GM18858 (cell line): Measurements from ENCODE around the gene NOC2L.
"Not testable (repeated sequence)": the region's sequence is repeated elsewhere in the genome, so short reads cannot be mapped to it uniquely, and the experiment has no call there.

Experiments used
- ATAC-seq: cut with Tn5 transposase; IDR thresholded peaks from one replicate; pipeline ENCODE4 v1.9.1; 2021; ENCODE audit not compliant: unreplicated experiment

NOC2L gene

DNA sequence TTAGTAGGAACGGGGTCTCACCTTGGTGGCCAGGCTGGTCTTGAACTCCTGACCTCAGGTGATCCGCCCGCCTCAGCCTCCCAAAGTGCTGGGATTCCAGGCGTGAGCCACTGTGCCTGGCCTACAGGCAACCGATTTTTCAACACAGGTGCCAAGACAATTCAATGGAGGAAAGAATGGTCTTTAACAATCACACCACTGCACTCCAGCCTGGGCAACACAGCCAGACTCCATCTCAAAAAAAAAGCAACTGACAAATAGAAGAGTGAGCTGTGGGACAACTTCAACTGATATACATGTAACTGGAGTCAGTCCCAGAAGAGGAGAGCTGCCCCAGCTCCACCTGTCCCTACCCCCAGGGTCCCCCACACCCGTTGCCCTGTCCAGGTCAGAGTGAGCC lies 35.5 kb upstream of the NOC2L start:
- not testable (repeated sequence) for ATAC-seq

GRCh38 chr1:993379-993995 lies 34.4 kb upstream of the NOC2L start:
- ATAC-seq, result no peak

DNA sequence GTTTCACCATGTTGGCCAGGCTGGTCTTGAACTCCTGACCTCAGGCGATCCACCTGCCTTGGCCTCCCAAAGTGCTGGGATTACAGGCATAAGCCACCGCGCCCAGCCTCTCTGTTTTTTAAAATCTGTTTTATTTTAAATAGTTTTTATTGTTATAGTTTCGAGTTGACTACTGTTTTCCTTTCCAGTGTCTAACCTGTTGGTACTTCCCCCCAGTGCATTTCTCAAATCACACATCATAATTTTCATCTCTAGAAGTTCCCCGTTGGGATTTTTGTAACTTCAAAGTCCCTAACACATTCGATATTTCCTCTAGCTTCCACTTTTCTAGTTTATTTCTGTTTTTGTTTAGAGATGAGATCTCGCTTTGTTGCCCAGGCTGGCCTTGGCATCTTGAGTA lies 33.3 kb upstream of the NOC2L start:
- no peak for ATAC-seq

DNA sequence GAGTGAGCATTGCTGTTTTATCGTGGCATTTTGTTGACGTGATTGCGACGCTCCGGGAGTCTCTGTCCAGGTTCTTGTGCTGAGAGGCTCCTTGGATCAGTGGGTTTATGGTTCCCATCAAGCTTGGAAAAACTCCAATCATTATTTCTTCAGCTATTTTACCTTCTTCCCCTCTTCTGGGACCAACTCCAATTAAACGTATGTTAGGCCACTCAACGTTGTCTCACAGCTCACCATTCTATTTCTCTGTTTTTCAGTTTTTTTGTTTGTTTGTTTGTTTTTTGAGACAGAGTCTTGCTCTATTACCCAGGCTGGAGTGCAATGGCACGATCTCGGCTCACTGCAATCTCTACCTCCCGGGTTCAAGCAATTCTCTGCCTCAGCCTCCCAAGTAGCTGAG lies 32.8 kb upstream of the NOC2L start:
- ATAC-seq, result no peak

DNA sequence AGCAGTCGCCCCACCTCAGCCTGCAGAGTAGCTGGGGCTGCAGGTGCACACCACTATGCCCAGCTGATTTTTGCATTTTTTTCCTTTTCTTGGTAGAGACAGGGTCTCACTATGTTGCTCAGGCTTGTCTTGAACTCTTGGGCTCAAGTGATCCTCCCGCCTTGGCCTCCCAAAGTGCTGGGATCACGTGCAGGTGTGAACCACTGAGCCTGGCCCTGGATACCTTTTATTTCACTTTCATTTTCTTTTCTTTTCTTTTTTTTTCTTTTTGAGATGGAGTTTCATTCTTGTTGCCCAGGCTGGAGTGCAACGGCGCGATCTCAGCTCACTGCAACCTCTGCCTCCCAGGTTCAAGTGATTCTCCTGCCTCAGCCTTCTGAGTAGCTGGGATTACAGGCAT lies 32.2 kb upstream of the NOC2L start:
- ATAC-seq, result not testable (repeated sequence)

DNA sequence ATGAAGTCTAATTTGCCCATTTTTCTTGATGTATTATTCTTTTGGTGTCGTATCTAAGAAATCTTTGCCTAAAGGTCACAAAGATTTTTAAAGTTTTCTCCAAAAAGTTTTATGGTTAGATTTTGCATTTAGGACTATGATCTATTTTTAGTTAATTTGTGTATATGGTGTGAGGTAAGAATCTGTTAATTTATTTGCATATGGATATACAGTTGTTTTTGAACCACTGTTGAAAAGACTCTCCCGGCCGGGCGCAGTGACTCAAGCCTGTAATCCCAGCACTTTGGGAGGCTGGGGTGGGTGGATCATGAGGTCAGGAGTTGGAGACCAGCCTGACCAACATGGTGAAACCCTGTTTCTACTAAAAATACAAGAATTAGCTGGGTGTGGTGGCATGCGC lies 29.0 kb upstream of the NOC2L start:
- ATAC-seq, result not testable (repeated sequence)

DNA sequence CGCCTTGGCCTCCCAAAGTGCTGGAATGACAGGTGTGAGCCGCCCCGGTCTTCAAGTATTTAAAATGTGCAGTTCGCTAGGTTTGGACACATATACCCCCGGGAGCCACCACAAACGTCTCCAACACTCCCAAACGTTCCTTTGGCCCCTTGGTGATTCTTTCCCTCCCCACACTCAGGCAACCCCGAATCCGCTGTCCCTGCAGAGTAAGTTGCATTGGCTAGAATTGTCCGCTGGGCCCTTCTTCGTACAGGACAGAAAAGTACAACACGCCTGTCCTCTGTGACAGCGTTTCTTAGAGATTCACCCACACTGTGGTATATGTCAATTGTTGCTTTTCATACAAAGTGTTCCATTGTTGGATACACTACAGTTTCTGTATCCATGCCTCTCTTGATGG lies 26.1 kb upstream of the NOC2L start:
- ATAC-seq, result no peak

DNA sequence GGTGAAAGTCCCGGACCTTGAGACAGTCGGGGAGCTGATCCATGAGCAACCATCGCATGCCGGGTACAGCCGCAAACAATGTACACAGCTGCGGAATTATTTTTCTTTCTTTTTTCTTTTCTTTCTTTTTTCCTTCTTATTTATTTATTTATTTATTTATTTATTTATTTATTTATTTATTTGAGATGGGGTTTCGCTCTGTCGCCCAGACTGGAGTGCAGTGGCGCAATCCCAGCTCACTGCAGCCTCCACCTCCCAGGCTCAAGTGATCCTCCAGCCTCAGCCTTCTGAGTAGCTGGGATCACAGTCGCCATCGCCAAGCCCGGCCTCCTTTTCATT lies 25.4 kb upstream of the NOC2L start:
- ATAC-seq, result no peak

DNA sequence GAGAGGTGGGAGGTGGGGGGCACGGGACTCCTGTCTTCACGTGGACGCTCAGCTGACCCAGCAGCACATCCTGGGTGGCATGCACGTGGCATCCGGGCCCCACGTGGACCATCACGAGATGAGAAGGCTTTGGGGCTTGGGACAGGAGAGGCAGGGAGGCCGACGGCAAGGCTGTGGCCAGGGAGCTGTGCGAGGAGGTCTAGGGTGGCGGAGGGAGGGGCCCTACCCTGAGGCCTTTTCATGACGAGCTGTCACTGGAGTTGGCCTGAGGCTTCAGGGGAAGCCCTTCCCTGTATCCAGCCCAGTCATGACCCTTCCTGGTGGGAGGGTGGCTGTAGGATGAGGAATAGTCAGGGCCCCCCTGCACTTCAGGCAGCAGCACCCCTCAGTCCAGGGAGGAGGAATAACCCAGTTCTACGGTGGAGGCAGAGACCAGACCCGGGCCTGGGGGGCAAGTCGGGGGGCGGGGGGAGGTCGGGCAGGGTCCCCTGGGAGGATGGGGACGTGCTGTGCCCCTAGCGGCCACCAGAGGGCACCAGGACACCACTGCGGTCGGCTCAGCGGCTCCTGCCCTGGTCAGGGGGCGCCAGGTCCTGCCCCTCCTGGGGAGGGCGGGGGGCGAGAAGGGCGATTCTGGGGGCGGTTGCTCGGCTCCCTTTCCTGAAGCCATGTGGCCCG lies 24.9 kb upstream of the NOC2L start:
- ATAC-seq, result no peak

GRCh38 chr1:982765-983436 lies 23.8 kb upstream of the NOC2L start:
- no peak for ATAC-seq

GRCh38 chr1:981955-982558 lies 23.0 kb upstream of the NOC2L start, which contains the start of gene PERM1:
Gene PERM1 (minus strand): TSS chr1:982093. CDS start chr1:981029, 1,064 bp downstream.
- no peak for ATAC-seq

DNA sequence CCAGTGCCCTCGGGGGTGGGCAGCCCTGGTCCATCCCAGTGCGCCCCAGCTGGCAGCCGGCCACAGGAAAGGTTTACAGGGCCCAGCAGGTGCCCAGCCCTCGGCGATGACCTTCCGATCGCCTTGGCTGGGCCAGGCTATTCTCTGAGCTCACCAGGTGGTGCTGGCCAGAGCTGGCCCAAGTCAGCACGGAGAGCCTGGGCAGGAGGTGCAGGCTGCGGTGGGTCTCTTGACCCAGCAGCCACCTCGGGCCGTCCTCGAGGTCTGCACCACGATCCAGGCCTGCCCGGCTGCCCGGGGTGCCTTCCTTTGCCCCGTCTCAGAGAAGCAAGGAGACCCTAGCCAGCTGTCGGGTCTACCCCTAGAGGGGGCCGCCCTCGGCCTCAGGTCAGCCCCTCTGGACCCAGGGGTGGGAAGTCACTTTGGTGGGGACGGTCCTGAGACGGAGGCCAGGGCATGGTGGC lies 22.5 kb upstream of the NOC2L start:
- no peak for ATAC-seq

DNA sequence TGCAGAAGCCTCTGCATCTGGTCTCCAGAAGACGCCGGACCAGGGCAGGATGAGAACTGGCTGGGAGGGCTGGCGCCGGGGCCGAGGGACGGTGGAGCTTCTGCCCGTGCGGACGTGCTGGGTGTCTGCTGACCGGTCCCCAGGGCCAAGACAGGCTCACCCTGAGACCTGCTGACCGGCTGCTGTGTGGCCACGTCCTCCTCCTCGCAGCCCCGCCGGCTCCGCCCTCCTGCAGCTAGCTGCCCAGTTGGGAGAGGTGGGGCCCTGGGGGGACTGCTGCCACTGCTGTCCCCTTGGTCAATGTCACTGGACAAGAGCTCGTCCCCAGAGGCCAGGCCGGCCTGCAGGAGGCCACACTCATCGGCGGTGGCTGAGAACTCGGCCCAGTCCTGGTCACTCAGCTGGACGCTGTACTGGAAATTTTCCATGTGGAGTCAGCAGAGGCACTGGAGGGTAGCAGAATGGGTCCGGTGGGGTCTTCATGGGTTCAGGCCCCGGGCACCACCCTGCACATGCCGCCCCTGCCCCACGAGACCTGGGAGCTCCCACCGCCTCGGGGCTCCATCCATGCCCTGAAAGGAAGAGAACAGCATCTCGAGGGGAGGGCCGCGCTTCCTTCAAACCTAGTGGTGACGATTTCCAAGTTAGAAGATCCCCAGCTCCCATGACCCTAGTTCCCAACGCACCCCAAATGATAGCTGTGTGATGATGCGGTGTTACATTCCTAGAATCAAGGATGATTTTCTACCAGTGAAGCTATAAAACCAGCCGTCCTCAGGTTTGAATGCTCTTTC lies 21.7 kb upstream of the NOC2L start:
- no peak for ATAC-seq

GRCh38 chr1:980137-980571 lies 21.1 kb upstream of the NOC2L start:
- no peak for ATAC-seq

DNA sequence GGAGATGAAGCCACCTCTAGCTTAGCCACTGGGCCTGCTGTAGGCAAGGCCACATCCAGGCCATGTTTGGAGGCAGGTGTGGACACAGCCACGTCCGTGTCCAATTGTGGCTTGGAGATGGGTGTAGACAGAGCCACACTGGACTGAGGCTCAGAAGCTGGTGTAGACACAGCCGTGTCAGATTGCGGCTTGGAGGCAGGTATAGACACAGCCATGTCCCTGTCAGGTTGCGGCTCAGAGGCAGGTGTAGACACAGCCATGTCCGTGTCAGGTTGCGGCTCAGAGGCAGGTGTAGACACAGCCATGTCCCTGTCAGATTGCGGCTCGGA lies 20.7 kb upstream of the NOC2L start:
- ATAC-seq, result no peak

DNA sequence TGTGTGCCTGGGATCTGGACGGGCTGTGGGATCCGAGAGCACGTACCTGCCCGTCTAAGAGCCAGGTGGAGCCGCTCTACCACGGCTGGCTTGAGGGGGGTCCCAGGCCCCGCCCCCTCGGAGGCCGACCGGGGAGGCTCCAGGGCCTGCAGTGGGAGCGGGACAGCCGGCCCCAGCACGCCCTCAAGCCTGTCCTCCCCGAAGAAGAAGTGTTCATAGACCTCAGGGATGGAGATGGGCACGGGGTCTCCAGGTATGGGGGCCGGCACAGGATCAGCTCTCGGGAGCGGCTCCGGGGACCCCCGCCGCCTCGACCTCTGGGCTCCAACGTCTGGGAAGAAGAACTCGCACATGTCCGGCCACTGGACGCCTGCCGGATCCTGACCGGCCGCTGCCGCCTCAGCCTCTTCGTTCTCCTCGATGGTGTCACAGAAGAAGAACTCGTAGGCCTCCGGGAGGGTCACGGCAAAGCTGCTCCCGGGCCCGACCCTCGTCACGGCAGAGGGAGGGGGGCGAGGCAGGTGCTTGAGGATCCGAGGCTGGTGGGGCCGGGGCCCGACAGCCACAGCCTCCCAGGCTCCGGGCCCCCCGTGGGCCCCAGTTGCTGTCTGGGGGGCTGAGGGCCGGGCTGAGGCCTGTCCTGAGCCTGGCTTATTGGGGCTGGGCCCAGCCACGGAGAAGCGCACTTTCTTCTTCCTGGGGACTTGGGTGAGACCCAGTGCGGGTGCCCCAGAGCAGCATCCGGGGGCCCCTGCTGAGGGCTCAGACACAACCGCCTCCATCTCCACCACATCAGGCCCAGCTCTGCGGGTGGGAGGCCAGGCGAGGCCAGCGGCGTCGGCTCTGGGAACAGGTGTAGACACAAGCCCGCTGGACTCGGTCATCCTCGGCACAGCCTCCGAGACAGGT lies 20.0 kb upstream of the NOC2L start:
- no peak for ATAC-seq

- no peak for ATAC-seq
These were observed 19.2 kb upstream of the NOC2L start for GRCh38 chr1:978069-978834.

DNA sequence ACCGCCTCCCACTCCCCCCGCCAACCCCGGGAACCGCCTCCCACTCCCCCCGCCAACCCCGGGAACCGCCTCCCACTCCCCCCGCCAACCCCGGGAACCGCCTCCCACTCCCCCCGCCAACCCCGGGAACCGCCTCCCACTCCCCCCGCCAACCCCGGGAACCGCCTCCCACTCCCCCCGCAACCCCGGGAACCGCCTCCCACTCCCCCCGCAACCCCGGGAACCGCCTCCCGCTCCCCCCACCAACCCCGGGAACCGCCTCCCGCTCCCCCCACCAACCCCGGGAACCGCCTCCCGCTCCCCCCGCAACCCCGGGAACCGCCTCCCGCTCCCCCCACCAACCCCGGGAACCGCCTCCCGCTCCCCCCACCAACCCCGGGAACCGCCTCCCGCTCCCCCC lies 17.7 kb upstream of the NOC2L start:
- ATAC-seq, result not testable (repeated sequence)

- ATAC-seq, result no peak
These were observed 17.0 kb upstream of the NOC2L start for GRCh38 chr1:975896-976683.
